Large intestine (tissue), 3 donors: ENCODE measurements around the gene ST14. TPM values are rescaled to one million over a fixed set of nuclear protein-coding genes. Genes with fewer than 3 reads are reported as not detected.

Source experiments
- DNase-seq, 2 donors: peaks; one replicate each; pipeline versions ENCODE4 v3.0.0 to v3.0.0-alpha.2; 2013
- H3K27ac ChIP-seq: one replicate; pipeline ENCODE4 v1.5.1; 2013; ENCODE audit warnings: low read length
- H3K27me3 ChIP-seq: 2 replicates; pipeline ENCODE4 v1.6.1; 2013; ENCODE audit warnings: low read length; ENCODE audit not compliant: control insufficient read depth, insufficient read depth
- H3K36me3 ChIP-seq: 2 replicates; pipeline ENCODE4 v1.6.1; 2013; ENCODE audit warnings: low read length; ENCODE audit not compliant: control insufficient read depth, insufficient read depth
- H3K4me1 ChIP-seq: one replicate; pipeline ENCODE4 v1.6.1; 2013; ENCODE audit warnings: low read length; ENCODE audit not compliant: control insufficient read depth, insufficient read depth
- H3K4me3 ChIP-seq: one replicate; pipeline ENCODE4 v1.5.1; 2013; ENCODE audit warnings: low read length
- H3K9me3 ChIP-seq: one replicate; pipeline ENCODE4 v1.6.1; 2013; ENCODE audit warnings: mild to moderate bottlenecking, low read depth, low read length, moderate library complexity; ENCODE audit not compliant: control insufficient read depth
- WGBS: methylation state at CpG from one replicate; pipeline ENCODE4 v1.1.5; 2013; ENCODE audit warnings: low lambda C conversion rate; ENCODE audit not compliant: insufficient coverage; 5-methylcytosine and 5-hydroxymethylcytosine counted together
- polyA plus RNA-seq: library from polyadenylated mRNA; unstranded; fragments of 120-200 nt; gene quantifications from one replicate; pipeline ENCODE4 v1.2.1, GENCODE V29; 2013

Gene ST14
- polyA plus RNA-seq, 1 donor = 164 TPM

DNA sequence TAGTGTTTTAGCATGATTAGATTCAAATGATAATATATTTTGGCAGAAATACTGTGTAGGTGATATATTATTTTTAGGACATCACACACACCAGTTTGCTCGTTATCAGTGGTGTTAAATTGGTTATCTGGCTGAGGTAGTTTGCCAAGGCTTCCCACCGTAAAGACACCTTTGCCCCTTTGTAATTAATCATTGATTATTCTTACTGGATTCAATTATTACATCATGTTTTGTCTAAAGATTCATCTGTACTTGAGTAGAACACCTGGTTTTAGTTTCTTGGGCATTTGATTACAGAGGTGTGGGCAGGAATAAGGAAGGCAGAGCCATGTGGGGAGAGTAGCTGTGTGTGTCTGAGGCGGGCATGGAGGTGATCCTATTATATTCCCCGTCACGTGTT, 39.5 kb upstream of the ST14 start:
- Histone ChIP-seq H3K27ac (peak overlapping the region; percentile 16), H3K27me3 (no peaks in the 10 kb centered on the region), H3K4me3 (no peak overlapping the region), H3K36me3 (peaks cover 44% of the 10 kb centered on the region), H3K4me1 (peaks cover 18% of the 10 kb centered on the region), H3K9me3 (no peaks in the 10 kb centered on the region)
- no CpG with 5 or more reads among the region's 5 CpGs for WGBS
- peak in 1 of 2 donors; percentile 37 for DNase-seq

DNA sequence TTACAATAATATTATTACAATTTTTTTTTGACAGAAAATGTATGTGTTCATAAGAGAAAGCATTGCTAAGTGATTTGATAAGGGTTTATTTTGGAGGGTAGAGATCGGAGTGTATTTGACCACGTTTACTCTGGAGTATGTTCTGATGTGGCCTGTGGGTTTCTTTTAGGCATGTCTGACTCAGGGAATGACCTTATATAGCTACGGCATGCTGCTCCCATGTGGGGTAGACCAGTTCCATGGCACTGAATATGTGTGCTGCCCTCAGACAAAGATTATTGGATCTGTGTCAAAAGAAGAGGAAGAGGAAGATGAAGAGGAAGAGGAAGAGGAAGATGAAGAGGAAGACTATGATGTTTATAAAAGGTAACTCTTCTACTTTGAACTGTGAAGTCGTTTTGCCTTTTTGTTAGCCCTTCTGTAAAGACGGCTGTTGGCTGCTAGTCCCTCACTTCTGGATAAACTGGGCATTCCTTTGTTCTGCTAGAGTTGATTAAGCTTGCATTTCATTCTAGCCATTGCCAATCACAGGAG, 38.1 kb upstream of the ST14 start:
- no peak for DNase-seq
- Histone ChIP-seq H3K27me3 (no peaks in the 10 kb centered on the region), H3K9me3 (no peaks in the 10 kb centered on the region), H3K4me1 (peaks cover 32% of the 10 kb centered on the region), H3K36me3 (peaks cover 53% of the 10 kb centered on the region), H3K4me3 (no peak overlapping the region), H3K27ac (no peak overlapping the region)
- WGBS = 92% methylated on average over 2 of the region's 5 CpGs

DNA sequence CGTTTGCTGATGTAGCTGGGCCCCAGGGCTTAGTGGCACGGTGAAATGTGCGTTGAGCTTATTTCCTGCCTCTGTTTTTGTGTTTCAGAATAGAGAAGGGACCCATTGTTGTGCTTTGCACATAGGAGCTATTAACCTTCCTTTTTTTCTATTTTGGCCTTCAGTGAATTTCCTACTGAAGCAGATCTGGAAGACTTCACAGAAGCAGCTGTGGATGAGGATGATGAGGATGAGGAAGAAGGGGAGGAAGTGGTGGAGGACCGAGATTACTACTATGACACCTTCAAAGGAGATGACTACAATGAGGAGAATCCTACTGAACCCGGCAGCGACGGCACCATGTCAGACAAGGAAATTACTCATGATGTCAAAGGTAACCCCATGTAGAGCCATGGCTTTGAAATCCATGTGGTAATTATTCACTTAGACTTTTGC, 37.4 kb upstream of the ST14 start:
- no peak for DNase-seq
- H3K9me3 ChIP-seq = no peaks in the 10 kb centered on the region
- no peak overlapping the region for H3K4me3 ChIP-seq
- H3K36me3 ChIP-seq = peaks cover 57% of the 10 kb centered on the region
- no peaks in the 10 kb centered on the region for H3K27me3 ChIP-seq
- H3K4me1 ChIP-seq = peaks cover 38% of the 10 kb centered on the region
- 82% methylated on average over 3 of the region's 7 CpGs for WGBS
- H3K27ac ChIP-seq = no peak overlapping the region

DNA sequence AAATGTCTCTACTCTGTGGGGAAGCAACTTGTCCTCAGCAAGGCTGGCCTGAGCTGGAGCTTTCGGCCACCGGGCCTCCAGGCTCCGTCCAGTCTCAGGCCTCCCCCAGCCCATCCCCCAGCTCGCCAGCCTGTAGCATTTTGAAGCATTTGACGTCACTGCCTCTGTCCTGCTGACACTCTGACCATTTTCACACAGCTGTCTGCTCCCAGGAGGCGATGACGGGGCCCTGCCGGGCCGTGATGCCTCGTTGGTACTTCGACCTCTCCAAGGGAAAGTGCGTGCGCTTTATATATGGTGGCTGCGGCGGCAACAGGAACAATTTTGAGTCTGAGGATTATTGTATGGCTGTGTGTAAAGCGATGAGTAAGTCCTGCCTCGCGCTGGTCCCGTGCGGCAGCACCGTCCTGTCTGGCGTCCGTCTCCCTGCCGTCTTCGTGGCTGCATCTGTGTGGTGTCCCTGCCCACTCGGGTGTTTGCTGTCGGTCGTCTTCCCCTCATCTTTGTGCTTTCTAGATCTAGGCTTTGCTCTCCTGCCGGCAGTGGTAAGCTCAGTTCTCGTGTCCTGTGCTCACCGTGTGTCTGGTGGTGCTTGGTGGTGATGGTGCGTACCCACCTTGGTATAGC, 36.1 kb upstream of the ST14 start:
- Histone ChIP-seq H3K4me3 (no peak overlapping the region), H3K27ac (peak overlapping the region; percentile 53), H3K27me3 (no peaks in the 10 kb centered on the region), H3K36me3 (peaks cover 62% of the 10 kb centered on the region), H3K9me3 (no peaks in the 10 kb centered on the region), H3K4me1 (peaks cover 49% of the 10 kb centered on the region)
- WGBS = no CpG with 5 or more reads among the region's 32 CpGs
- DNase-seq = no peak

DNA sequence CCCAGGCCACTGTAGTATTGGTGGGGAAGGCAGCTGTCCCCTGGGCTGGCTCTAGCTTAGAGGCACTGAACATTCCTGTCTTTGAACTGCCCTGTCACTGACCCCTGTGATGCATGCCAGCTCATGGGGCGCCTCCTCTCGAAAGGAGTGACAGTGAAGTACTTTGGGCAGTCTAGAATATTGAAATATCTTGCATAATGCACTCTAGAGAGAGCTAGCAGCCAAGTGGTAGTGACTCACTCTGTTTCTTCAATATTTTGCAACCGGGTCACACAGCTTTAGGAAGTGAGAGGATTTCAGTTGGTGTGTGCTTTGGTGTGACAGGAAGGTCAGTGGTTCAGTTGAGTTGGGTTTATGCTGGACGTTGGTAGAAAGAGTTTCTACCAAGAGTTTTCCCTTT, 35.5 kb upstream of the ST14 start:
- peaks cover 52% of the 10 kb centered on the region for H3K4me1 ChIP-seq
- no CpG with 5 or more reads among the region's 4 CpGs for WGBS
- DNase-seq = peak; percentile 65 to 74

DNA sequence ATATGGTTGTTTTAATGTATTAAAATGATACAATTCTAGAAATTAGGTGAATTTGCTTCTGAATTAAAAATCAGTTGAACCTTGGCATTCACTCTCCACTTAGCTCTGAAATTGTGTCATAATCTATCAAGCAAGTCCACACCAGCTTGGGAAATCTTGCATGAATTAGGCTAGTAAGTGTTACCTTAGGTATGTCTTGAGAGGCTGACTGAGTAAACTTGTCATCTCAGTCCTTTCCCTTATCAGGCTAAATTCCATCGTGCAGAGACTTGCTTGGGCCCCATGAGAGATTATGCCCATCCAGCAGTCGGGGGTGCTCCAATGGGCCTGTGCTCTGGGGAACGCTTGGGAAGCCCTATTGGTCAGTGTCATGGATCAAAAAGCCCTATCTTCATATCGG, 33.9 kb upstream of the ST14 start:
- Histone ChIP-seq H3K4me3 (no peak overlapping the region), H3K36me3 (peaks cover 79% of the 10 kb centered on the region), H3K27ac (peak overlapping the region; percentile 93), H3K9me3 (no peaks in the 10 kb centered on the region), H3K27me3 (no peaks in the 10 kb centered on the region), H3K4me1 (peaks cover 46% of the 10 kb centered on the region)
- peak; percentile 50 to 55 for DNase-seq
- WGBS = no CpG with 5 or more reads among the region's 4 CpGs

More for the DNA sequence above, 35.5 kb upstream of the ST14 start:
- Histone ChIP-seq H3K27me3 (no peaks in the 10 kb centered on the region), H3K9me3 (no peaks in the 10 kb centered on the region), H3K27ac (peak overlapping the region; percentile 93), H3K36me3 (peaks cover 67% of the 10 kb centered on the region), H3K4me3 (no peak overlapping the region)

DNA sequence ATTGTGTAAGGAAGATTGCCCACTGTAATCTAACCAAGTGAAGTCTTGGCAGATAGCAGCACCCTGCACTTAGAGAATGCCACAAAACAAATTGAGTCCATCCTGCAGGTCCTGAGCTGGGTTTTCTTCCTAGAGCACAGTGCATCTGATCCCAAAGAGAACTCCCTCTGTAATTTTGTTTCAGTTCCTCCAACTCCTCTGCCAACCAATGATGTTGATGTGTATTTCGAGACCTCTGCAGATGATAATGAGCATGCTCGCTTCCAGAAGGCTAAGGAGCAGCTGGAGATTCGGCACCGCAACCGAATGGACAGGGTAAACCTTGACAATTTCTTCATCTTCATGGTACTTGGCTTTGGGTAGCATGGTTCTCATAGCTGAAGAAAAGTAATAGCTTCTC, 33.1 kb upstream of the ST14 start:
- peak overlapping the region; percentile 93 for H3K27ac ChIP-seq
- no CpG with 5 or more reads among the region's 5 CpGs for whole genome bisulfite sequencing
- H3K27me3 ChIP-seq = no peaks in the 10 kb centered on the region
- H3K4me3 ChIP-seq = no peak overlapping the region
- H3K36me3 ChIP-seq = peaks cover 83% of the 10 kb centered on the region
- H3K9me3 ChIP-seq = no peaks in the 10 kb centered on the region
- no peak for DNase-seq
- peaks cover 43% of the 10 kb centered on the region for H3K4me1 ChIP-seq

DNA sequence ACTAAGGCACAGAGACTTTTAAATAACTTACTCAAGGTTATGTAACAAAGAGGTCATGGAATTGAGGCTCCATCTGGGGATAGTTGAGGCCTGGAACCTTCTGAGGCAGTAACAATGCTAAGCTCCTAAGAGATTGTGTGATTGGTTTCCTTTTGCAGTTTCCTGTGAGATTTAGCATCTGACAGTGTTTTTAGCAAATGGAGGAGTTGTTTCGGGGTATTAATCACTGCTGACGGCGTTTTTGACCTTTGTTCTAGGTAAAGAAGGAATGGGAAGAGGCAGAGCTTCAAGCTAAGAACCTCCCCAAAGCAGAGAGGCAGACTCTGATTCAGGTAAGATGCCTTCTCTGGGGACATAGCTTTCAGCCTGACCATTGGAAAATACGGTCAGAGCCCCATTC, 32.1 kb upstream of the ST14 start:
- no peaks in the 10 kb centered on the region for H3K27me3 ChIP-seq
- H3K4me3 ChIP-seq = no peak overlapping the region
- peaks cover 78% of the 10 kb centered on the region for H3K36me3 ChIP-seq
- H3K4me1 ChIP-seq = peaks cover 43% of the 10 kb centered on the region
- WGBS = no CpG with 5 or more reads among the region's 4 CpGs
- peak overlapping the region; percentile 93 for H3K27ac ChIP-seq
- DNase-seq = peak in 1 of 2 donors; percentile 74
- no peaks in the 10 kb centered on the region for H3K9me3 ChIP-seq

DNA sequence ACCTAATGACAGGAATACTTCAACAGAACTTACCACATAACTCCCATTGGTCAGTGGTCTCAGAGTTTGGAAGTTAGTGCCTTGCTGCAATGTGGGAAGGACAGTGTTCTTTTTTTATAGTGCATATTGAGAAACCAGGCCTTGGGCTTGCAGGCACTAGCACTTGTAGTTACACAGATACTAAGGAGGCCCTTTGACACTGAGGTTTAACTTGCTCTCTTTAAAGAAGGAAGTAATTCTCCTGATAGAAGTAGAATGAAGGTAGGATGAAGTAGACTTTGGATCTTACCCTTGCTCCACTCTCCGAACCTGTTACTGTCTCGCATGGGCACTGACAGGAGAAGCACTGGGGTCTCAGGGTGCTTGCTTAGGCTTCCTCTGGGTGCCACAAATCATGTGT, 31.0 kb upstream of the ST14 start:
- WGBS = no CpG with 5 or more reads among the region's 2 CpGs
- peak overlapping the region; percentile 5 for H3K4me3 ChIP-seq
- peaks cover 74% of the 10 kb centered on the region for H3K36me3 ChIP-seq
- no peaks in the 10 kb centered on the region for H3K9me3 ChIP-seq
- peaks cover 43% of the 10 kb centered on the region for H3K4me1 ChIP-seq
- DNase-seq = peak; percentile 74 to 87
- H3K27me3 ChIP-seq = no peaks in the 10 kb centered on the region
- peak overlapping the region; percentile 93 for H3K27ac ChIP-seq

DNA sequence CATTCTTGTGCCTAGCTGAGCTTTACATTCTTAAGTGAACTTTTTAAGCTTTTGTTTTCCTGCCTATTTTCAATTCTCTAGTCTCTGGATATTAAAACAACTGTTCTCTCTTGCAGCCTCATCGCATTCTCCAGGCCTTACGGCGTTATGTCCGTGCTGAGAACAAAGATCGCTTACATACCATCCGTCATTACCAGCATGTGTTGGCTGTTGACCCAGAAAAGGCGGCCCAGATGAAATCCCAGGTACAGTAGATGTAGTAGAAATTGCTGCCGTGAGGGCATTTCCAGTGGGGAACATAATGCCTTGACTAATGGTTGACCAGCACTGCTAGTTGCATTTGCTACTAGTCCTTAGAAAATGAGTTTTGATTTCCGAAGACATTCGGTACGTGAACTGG, 29.7 kb upstream of the ST14 start:
- peak in 1 of 2 donors; percentile 31 for DNase-seq
- Histone ChIP-seq H3K4me3 (no peak overlapping the region), H3K27ac (peak overlapping the region; percentile 93), H3K27me3 (no peaks in the 10 kb centered on the region), H3K36me3 (peaks cover 74% of the 10 kb centered on the region), H3K4me1 (peaks cover 36% of the 10 kb centered on the region), H3K9me3 (no peaks in the 10 kb centered on the region)
- 89% methylated on average over 8 of the region's 11 CpGs for WGBS
